HG03159 (cell line): ENCODE results near the gene SAMM50.

Experiments
- ATAC-seq: cut with Tn5 transposase; IDR thresholded peaks from one replicate; pipeline ENCODE4 v1.9.1; 2021; ENCODE audit warnings: mild to moderate bottlenecking, moderate library complexity; ENCODE audit not compliant: unreplicated experiment

Gene SAMM50

DNA sequence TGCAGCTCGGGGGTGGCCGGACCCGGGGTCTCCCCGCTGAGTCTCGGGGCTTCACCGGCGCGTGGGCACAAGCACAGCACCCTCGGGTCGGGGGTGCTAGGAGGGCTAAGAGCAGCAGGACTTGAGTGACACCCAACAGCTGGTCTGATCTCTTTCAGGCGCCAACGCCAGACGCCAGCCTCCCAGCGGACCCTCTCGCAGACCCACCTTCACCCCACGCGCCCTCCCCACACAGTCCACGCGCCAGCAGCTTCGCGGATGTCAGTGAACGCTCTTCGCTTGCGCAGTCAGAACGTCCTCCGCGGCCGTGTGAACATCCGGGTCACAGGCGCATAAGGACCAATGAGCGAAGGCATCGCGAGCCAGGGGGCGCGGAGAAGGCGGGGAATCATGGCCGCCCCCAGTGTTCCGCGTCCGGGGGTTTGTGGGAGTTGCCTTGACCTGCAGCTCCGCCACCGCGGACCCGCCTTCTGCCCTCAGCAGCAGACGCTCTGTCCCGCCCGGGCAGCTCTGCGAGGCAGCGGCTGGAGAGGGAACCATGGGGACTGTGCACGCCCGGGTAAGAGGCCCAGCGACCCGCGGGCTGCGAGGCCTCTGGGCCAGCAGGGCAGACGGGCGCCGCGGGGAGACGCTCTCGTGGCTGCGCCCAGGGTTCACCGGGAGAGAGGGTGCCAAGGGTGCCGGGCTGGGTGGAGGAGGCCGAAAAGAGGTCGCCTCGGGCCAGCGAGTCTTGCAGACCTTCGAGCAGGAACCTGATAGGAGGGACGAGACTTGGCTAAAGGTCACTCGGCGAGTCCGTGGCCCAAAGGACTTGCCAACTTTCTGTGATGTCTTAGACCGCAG lies at the start of gene SAMM50:
Gene SAMM50, plus strand, starts transcription at position 403 of the 843 bp plus-strand sequence. Its CDS starts 136 bp downstream, at position 539.
- ATAC-seq: peak; percentile 84

- ATAC-seq: no peak
These were observed 49.6 kb upstream of the SAMM50 start for GRCh38 chr22:43905681-43906080.

DNA sequence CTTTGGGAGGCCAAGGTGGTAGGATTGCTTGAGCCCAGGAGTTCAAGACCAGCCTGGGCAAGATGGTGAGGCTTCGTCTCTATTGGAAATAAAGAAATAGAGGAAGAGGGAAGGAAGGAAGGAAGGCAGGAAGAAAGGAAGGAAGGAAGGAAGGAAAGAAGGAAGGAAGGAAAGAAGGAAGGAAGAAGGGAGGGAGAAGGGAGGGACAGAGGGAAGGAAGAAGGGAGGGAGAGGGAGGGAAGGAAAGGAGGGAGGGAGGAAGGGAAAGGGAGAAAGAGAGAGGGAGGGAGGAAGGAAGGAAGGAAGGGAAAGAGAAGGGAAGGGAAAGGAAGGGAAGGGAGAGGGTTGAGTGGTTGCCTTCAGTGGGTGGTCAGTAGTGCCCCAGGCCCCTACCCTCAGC lies 45.5 kb upstream of the SAMM50 start:
- no peak for ATAC-seq

- ATAC-seq: no peak
These were observed 45.0 kb upstream of the SAMM50 start for GRCh38 chr22:43910178-43910695.

- ATAC-seq: no peak
These were observed 43.9 kb upstream of the SAMM50 start for GRCh38 chr22:43911351-43911750.

DNA sequence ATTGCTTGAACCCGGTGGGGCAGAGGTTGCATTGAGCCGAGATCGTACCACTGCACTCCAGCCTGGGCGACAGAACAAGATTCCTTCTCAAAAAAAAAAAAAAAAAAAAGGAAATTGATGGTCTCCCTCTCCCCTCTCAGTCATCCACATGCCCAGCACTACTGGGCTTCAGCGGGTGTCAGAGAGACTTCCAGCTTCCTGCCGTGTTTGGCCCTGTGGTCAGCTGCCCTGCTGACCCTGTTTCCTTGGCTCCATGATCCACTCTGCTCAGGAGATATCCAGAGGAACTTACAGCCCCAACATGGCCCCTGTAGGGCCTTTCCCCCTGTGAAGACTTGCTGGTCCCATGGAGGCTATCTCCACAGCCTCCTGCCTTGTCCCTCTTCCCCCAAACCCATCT lies 37.7 kb upstream of the SAMM50 start:
- ATAC-seq: no peak

DNA sequence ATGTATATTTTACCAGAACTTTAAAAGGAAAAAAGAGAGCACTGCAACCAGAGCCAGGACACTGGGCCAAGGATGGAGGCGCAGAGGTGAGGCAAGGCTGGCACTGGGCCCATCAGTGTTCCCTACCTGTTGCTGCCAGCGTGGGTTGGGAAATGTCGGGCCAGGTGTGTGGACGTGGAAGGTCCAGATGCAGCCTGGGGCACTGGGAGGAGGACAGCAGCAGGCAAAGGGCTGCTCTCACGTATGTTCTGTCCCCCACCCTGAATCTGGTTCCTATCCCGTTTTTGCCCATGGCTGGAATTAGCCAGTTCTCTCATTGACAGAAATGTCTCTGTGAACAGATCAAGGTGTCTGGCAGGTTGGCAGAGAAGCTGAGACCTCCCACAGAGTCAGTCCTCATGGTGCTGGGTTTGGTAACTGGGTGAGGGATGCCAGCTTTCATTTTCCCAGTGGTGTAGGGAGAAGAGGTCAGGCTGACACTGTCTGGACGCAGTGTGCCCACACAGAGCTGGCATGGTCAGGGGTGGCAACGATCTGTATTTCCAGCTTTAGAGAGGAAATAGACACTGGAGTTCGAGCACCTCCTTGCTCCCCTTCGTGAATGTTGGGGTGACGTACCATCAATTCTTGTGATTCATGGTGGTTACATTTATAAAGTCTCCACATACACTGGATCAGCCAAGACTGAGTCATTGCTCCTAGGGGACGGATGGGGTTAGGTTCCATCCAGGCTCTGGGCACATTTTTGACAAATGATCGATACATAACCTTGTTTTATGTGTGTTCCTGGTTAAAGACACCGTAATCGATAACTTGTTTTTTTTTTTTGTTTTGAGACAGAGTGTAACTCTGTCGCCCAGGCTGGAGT lies 35.9 kb upstream of the SAMM50 start:
- ATAC-seq: no peak

DNA sequence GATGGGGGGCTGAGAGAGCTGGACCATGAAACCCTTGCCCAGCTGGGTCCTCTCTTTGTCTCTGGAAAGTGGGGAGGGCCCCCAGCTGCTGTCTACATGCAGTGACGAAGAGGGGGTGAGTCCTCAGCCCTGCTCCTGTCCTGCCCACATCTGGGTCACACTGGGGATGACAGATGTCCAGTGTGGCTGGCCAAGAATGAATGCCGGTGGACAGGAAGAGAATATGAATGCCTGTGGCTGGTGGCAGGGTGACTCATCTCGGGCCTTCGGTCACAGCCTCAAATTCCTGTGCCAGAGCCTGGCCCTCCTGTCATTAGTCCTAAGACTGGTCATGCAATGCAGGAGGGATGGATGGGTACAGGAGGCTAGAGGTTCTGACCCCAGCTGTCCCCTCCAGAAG lies 33.9 kb upstream of the SAMM50 start:
- no peak for ATAC-seq

- no peak for ATAC-seq
These were observed 33.1 kb upstream of the SAMM50 start for GRCh38 chr22:43922123-43922522.

- ATAC-seq: no peak
These were observed 32.1 kb upstream of the SAMM50 start for GRCh38 chr22:43923191-43923590.

DNA sequence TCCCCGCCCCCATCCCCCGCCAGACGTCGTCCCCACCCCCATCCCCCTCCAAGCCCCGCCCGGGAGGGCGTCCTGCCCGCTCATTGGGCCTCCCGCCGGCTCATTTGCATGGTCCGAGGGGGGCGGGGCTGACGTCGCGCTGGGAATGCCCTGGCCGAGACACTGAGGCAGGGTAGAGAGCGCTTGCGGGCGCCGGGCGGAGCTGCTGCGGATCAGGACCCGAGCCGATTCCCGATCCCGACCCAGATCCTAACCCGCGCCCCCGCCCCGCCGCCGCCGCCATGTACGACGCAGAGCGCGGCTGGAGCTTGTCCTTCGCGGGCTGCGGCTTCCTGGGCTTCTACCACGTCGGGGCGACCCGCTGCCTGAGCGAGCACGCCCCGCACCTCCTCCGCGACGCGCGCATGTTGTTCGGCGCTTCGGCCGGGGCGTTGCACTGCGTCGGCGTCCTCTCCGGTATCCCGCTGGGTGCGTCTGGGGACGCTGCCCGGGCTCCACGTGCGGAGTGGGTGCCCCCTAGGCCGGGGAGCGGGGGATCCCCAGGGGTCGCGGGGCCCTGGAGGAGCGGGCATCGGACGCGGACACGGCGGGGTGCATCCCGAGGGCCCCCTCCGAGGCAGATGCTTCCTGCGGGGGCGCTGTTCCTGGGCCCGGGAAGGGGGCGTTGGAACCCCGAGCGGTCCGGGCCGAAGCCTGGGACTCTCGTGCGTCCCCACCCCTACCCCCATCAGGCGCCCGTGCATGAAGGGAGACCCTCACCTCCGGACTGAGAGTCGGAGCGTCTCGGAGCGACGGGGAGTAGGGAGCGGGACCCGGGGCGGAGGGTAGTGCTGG lies 31.4 kb upstream of the SAMM50 start, which contains the start of gene PNPLA3:
Gene PNPLA3, plus strand, starts transcription at position 175 of the 834 bp plus-strand sequence. Its CDS starts 107 bp downstream, at position 282.
- no peak for ATAC-seq

DNA sequence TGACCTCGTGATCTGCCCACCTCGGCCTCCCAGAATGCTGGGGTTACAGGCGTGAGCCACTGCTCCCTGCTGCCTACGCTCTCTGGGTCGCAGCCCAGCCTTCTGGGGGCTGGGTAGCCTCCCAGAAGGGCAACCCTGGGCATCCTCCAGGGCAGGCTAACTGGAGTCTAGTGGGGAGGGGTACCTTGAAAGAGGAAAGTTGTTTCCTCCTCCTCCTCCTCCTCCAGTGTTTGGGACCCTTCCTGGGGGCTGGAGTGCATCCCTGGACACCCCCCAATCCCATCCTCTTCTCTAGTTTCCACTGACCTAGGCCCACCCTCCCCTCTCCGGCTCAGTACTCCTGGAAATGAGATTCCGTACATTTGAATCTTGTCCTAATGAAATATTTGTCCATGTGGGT lies 30.4 kb upstream of the SAMM50 start:
- no peak for ATAC-seq

DNA sequence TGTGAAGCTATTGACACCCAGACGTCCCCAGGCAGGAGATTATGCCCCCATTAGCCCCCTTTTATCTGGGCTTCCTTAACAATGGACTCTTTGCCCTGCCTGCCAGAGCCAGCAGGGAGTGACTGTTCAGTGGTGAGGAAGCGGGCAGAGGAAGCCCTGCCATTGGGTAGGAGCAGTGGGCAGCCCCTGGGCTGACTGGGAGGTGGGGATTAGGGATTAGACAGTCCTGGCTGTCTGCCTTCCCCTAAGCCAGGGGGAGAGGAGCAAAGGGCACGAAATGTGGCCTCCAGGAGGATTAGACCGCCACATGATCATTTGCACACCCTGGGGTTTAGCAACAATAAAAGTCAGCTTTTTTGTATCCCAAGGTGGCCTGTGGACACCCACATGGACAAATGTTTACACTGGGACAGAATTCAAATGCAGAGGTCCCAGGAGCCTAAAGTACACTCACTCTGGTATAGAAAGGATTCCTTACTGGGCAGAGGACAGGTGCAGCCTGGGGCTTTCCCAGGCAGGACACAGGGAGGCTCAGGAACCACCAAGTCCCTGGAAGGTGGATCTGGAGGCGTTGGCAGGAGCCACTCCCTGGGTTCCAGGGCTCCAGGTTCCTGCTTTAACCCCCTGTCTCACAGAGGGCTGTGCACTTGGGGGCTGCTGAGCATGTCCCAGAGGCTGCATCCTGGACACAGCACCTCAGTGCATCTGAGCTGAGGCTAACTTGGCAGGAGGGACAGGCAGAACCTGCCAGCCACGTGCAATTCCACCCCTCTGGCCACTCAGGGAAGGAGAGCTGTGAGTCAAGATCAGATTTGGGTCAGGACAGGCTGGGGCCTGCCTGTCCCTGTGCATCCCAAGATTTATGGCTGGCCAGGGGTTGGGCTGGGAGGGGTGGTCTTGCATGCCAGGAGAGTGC lies 29.6 kb upstream of the SAMM50 start:
- ATAC-seq: no peak

GRCh38 chr22:43926349-43926710 lies 28.9 kb upstream of the SAMM50 start:
- no peak for ATAC-seq

GRCh38 chr22:43928468-43928867 lies 26.8 kb upstream of the SAMM50 start:
- ATAC-seq: no peak

GRCh38 chr22:43928908-43929307 lies 26.3 kb upstream of the SAMM50 start:
- ATAC-seq: no peak

DNA sequence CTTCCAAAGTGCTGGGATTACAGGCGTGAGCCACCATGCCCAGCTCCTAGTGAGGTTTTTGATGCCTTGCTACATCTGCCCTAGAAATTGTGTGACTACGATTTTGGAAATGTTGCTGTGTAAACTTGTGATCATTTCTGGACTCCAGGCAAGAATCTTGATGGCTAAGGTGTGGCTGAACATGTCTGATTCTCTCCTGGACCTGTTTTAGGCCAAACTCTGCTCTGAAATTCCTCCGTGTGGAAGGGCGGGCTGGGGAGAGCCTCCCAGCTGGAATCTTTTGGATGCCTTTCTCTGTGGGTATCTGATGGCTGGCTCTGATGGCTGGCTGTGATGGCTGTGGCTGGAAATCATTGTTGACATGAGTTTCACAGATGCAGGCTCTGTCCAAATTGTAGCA lies 23.5 kb upstream of the SAMM50 start:
- no peak for ATAC-seq

GRCh38 chr22:43941449-43941848 lies 13.8 kb upstream of the SAMM50 start:
- no peak for ATAC-seq

GRCh38 chr22:43944670-43945430 lies 10.4 kb upstream of the SAMM50 start:
- ATAC-seq: no peak
